Activated CD4-positive, alpha-beta T cell treated with anti-CD3 and anti-CD28 coated beads, Interleukin-2, Interleukin-4, amounts not matched to agents 100 ng/mL and 50 ng/mL, durations not matched to agents 16 hours and 8 hours (primary cell): Measurements from ENCODE around the gene GLI1.
"Not testable (repeated sequence)": the region's sequence is repeated elsewhere in the genome, so short reads cannot be mapped to it uniquely, and the experiment has no call there.

Experiments
- DNase-seq: peaks from one replicate; pipeline ENCODE4 v3.0.0-alpha.2; 2020; ENCODE audit warnings: low spot score

Gene GLI1

DNA sequence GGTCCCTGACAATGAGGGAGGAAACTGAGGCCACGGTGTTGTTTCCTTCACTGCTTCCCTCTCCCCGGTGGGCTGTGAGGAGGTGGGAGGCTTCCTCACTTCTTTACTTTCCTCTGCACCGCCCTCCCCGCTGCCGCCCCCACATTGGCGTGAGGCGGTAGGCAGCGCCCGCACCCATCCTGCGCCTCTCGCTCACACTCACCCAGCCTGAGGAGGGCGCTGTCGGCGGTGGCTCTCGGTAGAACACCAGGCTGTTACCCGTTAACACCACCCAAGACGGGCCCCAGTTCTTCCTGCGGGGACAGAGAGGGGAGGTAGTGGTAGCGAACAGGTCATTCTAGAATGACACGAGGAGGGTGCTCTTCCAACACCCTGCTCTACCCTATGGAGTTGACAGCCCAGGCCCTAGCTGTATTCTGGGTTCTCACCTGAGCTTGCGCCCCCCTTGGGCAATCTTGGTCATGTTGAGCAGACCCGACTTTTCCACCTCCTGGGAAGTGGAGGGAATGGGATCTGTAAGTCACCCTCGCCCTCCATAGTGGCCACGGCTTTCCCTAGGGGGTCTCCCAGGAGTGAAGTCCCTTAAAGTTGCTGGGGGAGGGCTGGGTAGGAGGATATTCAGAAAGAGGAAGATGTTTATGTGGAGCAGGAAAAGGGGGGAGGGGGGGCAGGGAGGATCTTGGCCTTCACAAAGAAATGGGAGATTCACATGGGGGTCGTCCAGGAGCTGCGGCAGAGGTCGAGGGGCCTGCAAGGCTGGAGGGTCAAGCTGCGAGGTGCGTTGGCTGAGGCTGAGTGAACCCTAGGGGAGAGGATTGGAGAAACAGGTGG, 16.8 kb downstream of the GLI1 start:
- peak; percentile 84 for DNase-seq

GRCh38 chr12:57476993-57477709, 17.6 kb downstream of the GLI1 start:
- DNase-seq: no peak

GRCh38 chr12:57477710-57478681, 18.4 kb downstream of the GLI1 start:
- no peak for DNase-seq

GRCh38 chr12:57479043-57479375, 19.4 kb downstream of the GLI1 start:
- DNase-seq: no peak

DNA sequence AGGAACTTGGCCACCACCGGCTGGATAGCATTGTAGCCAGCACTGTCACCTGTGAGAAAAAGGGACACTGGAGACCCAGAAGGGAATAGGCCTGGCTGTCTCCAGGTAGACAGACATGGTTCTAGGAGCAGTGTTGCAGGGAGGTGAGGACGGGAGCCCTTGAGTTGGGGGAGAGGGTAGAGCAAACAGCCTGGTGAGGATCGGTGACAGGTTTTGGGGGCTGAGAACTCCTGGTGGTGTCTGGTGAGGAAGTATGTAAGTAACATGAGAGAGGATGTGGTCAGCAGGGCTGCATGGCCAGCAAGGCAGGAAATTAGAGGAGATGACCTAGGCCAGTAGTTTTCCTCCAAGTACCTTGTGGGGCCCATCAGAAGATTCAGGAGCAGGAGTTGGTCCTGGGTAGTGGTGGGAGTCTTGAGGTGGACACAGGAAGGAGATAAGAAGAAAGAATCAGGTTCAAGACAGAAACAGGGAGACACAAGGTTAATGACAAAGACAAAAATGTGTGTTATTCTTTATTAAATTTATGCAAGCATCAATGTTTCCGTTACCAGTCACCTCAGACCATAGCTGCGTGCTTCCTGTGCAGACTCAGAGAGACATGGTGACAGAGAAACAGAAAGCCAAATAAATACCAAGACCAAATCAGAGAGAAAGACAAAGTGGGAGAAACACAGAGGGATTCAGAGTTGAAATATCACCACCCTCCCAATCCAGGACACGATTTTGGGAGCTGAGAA, 20.0 kb downstream of the GLI1 start, which contains the start of gene ARHGAP9:
Gene ARHGAP9, minus strand, starts transcription at position 491 of the 740 bp plus-strand sequence. Its CDS starts 460 bp downstream, at position 31.
- peak; percentile 66 for DNase-seq

- DNase-seq: no peak
Measured at GRCh38 chr12:57481671-57482070, 22.1 kb downstream of the GLI1 start.

DNA sequence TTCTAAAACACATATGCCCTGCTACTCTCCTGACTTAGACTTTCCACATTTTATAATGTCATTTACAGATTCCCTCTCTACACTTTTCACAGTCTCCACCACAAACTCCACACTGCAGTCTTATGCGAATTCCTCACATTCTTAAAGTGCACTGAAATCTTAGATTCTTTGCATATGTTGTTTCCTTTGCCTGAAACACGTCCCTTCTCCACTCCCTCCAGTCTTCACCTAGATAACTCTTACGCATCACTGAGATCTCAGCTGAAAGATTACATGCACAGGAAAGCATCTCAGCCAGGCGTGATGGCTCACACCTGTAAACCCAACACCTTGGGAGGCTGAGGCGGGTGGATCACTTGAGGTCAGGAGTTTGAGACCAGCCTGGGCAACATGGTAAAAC, 23.9 kb downstream of the GLI1 start:
- DNase-seq: no peak

GRCh38 chr12:57485695-57486094, 26.1 kb downstream of the GLI1 start:
- DNase-seq: no peak

GRCh38 chr12:57487055-57487596, 27.5 kb downstream of the GLI1 start:
- DNase-seq: no peak

GRCh38 chr12:57487597-57488401, 28.2 kb downstream of the GLI1 start, which contains the start of gene MARS1:
TSS of gene MARS1 (plus strand) at chr12:57488068. CDS start at chr12:57488091, 23 bp downstream.
- DNase-seq: peak; percentile 97

DNA sequence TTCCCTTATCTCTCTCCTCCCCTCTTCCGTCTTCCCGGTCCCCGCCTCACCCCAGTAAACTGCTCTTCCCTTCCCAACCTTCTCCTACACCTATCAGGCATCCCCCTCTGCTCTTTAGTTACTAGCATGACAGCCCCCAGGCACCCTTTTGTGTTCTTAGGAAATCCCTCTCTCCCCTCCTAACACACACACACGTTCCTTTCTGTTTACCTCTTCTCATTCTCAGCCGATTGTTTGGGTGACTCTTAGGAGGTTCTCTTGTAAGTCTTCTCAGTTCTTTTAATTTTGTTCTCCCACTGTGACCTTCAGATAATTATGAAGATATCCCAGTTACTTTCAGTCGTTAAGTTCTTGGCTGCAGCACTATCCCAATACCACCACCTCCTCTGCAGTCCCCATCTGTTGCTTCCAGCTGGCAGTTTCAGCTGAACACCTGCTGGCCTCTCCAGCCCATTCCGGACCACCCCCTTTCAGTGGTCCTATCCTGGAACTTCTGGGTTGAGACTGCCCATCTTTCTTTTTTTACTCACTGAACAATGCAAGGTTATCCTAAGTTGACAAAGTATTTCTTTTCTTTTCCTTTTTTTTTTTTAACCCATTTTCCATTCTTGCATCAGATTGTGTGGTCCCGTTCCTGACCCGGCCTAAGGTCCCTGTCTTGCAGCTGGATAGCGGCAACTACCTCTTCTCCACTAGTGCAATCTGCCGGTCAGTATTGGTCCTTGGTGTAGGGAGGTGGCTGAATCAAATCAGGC, 29.0 kb downstream of the GLI1 start:
- no peak for DNase-seq

- no peak for DNase-seq
Measured at GRCh38 chr12:57489157-57489641, 29.6 kb downstream of the GLI1 start.

DNA sequence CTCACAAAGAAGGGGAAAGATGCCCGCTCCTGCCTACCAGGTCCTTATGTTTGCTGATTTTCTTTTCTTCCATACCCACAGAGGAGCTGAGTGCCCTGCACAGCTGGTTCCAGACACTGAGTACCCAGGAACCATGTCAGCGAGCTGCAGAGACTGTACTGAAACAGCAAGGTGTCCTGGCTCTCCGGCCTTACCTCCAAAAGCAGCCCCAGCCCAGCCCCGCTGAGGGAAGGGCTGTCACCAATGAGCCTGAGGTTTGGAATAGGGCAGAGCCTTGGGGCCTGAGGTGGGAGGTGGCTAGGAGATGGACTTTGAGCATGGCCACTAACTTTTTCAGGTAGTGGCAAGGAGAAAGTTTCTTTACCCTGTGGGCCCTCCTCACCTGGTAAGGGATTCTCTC, 30.5 kb downstream of the GLI1 start:
- DNase-seq: no peak

DNA sequence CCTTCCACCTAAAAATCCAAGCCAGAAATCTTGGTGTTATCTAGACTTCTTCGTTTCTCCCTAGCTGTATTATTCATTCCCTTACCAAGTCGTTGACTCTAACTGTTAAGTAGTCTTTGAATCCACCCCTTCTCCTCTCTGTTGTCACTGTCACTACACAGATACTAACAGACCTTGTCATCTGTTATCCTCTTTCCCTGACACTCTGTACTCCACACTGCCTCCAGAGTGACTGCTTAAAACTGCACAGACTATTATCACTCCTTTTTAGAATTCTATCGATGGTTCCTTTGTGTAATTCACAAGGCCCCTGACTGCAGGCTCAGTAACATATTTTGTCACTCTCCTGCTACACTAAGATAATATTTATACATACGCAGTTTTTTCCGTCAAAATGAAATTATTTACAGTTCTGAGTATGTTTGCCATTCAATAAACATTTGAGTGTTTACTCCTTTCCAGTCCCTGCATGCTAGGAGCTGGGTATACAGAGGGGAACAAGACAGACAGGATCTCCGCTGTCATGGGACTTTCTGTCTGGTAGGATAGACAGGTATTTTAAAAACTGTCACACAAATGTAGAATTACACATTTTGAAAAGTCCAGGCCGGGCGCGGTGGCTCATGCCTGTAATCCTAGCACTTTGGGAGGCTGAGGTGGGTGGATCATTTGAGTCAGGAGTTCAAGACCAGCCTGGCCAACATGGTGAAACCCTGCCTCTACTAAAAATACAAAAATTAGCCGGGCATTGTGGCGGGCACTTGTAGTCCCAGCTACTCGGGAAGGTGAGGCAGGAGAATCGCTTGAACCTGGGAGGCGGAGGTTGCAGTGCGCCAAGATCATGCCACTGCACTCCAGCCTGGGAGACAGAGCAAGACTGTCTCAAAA, 32.1 kb downstream of the GLI1 start:
- DNase-seq: no peak

- not testable (repeated sequence) for DNase-seq
Measured at GRCh38 chr12:57495051-57495701, 35.6 kb downstream of the GLI1 start.

GRCh38 chr12:57496822-57497221, 37.2 kb downstream of the GLI1 start:
- no peak for DNase-seq

DNA sequence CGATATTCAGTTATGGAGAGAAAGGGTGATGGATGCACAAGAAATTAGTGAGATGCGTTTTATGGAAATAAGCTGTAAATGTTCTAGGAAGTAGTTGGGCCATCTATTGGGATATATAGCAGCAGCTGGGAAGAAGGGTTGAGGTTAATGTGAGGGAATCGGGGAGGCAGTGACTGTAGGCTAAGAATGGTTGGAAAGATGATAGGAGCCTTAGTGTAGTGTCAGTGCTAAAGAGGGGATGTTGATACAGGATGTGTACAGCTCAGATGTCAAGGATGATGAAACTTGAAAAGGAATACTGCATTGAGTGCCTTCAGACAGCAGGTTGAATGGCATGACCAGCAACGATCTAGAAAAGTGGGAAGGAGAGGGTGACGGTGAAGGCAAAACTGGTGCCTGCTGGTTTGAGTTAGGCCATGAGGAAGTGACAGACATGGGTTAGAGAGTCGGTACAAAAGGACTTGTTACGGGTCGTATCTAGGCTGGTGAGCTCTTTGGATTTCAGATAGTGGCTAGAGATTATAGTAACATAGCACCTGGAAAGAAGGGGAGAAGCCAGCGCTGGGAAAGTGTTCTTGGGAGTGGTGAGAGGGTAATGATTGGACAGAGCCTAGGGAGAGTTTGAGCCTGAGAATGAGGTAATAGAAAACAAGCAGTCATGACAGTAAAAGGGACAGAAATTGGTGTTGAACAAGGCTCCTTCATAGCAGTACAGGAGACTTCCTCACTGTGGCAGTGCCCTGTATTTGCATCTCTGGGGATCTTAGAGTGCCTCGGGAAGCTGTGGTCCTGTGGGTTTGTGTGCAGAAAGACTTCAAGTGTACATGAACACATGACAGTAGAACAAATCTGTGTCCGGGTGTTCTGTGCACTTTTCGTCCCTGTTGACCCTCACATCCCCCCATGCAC, 37.9 kb downstream of the GLI1 start:
- no peak for DNase-seq
